NCI-H1436 (cell line): ENCODE data around the gene UBQLN2.
"Not testable (repeated sequence)": the region's sequence is repeated elsewhere in the genome, so short reads cannot be mapped to it uniquely, and the experiment has no call there.

ENCODE experiments used
- DNase-seq: peaks from one replicate; lab custom pipeline; 2025; lab: John Stamatoyannopoulos, UW

The UBQLN2 gene

GRCh38 chrX:56563231-56564161 is at the start of gene UBQLN2:
Gene UBQLN2, plus strand, starts transcription at chrX:56563627. Its CDS starts 247 bp downstream, at chrX:56563874.
- peak; percentile 80 for DNase-seq

GRCh38 chrX:56519642-56520041 is 43.8 kb upstream of the UBQLN2 start:
- DNase-seq = no peak

- DNase-seq = not testable (repeated sequence)
Measured at GRCh38 chrX:56529482-56530007, 33.9 kb upstream of the UBQLN2 start.

GRCh38 chrX:56530011-56530410 is 33.4 kb upstream of the UBQLN2 start:
- no peak for DNase-seq

GRCh38 chrX:56550667-56551066 is 12.8 kb upstream of the UBQLN2 start:
- no peak for DNase-seq

- no peak for DNase-seq
Measured at GRCh38 chrX:56554870-56555269, 8.6 kb upstream of the UBQLN2 start.

GRCh38 chrX:56557376-56557929 is 6.0 kb upstream of the UBQLN2 start:
- no peak for DNase-seq

- DNase-seq = peak; percentile 43
Measured at GRCh38 chrX:56564164-56564885, 898 bp downstream of the UBQLN2 start.

- DNase-seq = no peak
Measured at GRCh38 chrX:56564921-56565840, 1.8 kb downstream of the UBQLN2 start.

- DNase-seq = no peak
Measured at GRCh38 chrX:56569378-56570057, 6.1 kb downstream of the UBQLN2 start.

GRCh38 chrX:56572975-56573374 is 9.5 kb downstream of the UBQLN2 start:
- no peak for DNase-seq

- DNase-seq = no peak
Measured at GRCh38 chrX:56574861-56575260, 11.4 kb downstream of the UBQLN2 start.

GRCh38 chrX:56576721-56577120 is 13.3 kb downstream of the UBQLN2 start:
- no peak for DNase-seq

GRCh38 chrX:56588397-56589188 is 25.2 kb downstream of the UBQLN2 start:
- DNase-seq = no peak

GRCh38 chrX:56591830-56592229 is 28.4 kb downstream of the UBQLN2 start:
- DNase-seq = not testable (repeated sequence)

- no peak for DNase-seq
Measured at GRCh38 chrX:56600141-56600540, 36.7 kb downstream of the UBQLN2 start.

GRCh38 chrX:56600987-56601386 is 37.6 kb downstream of the UBQLN2 start:
- no peak for DNase-seq

GRCh38 chrX:56615282-56615681 is 51.9 kb downstream of the UBQLN2 start:
- no peak for DNase-seq
